Type B pancreatic cell (in vitro differentiated cells): ENCODE results near the gene PLCB1. TPM values are rescaled to one million over a fixed set of nuclear protein-coding genes. Genes with fewer than 3 reads are reported as not detected.

ENCODE experiments used
- DNase-seq: peaks from one replicate; pipeline ENCODE4 v3.0.0; 2021; ENCODE audit warnings: mixed read lengths; ENCODE audit not compliant: unreplicated experiment; ENCODE audit errors: extremely low spot score
- H3K27ac Mint-ChIP-seq: 2 replicates; pipeline ENCODE4 v1.8.0; 2021; ENCODE audit warnings: mild to moderate bottlenecking, mixed read lengths
- H3K27me3 Mint-ChIP-seq: 2 replicates; pipeline ENCODE4 v1.8.0; 2021; ENCODE audit warnings: mixed read lengths
- H3K36me3 Mint-ChIP-seq: 2 replicates; pipeline ENCODE4 v1.8.0; 2021; ENCODE audit warnings: mixed read lengths
- H3K4me1 Mint-ChIP-seq: one replicate; pipeline ENCODE4 v1.8.0; 2021; ENCODE audit warnings: mixed read lengths; ENCODE audit not compliant: unreplicated experiment
- H3K4me3 Mint-ChIP-seq: 2 replicates; pipeline ENCODE4 v1.8.0; 2021; ENCODE audit warnings: mild to moderate bottlenecking, mixed read lengths
- H3K9me3 Mint-ChIP-seq: 2 replicates; pipeline ENCODE4 v1.8.0; 2021; ENCODE audit warnings: mixed read lengths
- CTCF ChIP-seq: fragments of 200-600 bp; sonication (generic); conservative IDR thresholded peaks from 2 replicates; pipeline ENCODE4 v1.5.0; 2021; ENCODE audit warnings: antibody characterized with exemption, mild to moderate bottlenecking
- total RNA-seq: library from RNA; stranded (reverse); gene quantifications from 2 replicates; pipeline ENCODE4 v1.2.1, GENCODE V29; 2021; ENCODE audit warnings: low replicate concordance

PLCB1 gene
- total RNA-seq, 1 donor from 2014 or later, result 17.9 TPM

DNA sequence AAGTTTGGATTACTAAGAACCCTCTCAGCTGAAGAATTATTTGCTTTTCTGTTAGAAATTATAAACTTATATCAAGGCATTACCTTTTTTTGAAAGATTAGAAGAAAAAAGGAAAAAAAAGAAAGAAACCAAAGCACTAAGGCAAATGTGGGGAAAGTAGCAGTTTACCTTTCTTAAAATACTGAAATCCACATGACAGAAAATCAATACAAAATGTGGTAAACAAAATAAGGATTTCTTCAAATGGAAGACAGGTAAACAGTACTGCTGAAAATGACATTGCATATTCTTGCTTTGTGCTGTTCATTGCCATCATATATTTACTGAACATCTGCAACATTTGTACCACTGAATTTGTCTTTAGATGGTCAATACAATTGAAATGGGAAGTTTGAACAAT, 525.6 kb downstream of the PLCB1 start:
- Mint-ChIP-seq H3K27ac (no peak overlapping the region), H3K36me3 (peaks cover 4% of the 10 kb centered on the region), H3K9me3 (no peaks in the 10 kb centered on the region), H3K27me3 (no peaks in the 10 kb centered on the region), H3K4me1 (peaks cover 7% of the 10 kb centered on the region), H3K4me3 (no peak overlapping the region)
- TF ChIP-seq CTCF, result no peak
- no peak for DNase-seq

DNA sequence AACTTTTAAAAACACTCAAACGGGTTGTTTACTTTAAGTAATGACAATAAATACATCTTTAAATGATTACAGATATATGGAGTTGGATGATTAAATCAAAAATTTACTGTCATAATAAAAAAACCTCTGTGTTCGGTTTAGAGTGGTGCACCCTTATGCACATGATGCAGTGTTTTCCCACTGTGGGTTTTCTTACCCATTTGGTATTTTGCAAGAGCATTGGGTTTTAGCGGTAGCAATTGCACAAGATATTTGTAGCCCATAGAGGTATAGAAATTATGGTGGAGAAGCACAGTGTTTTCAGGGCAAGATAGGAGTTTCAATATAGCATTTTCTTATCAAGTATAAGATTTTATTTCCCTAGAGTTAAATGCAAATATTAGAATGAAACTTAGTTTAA, 526.0 kb downstream of the PLCB1 start:
- Mint-ChIP-seq H3K9me3 (no peaks in the 10 kb centered on the region), H3K36me3 (peaks cover 4% of the 10 kb centered on the region), H3K4me1 (peaks cover 7% of the 10 kb centered on the region), H3K27ac (no peak overlapping the region), H3K4me3 (no peak overlapping the region), H3K27me3 (no peaks in the 10 kb centered on the region)
- no peak for DNase-seq
- no peak for TF ChIP-seq CTCF

DNA sequence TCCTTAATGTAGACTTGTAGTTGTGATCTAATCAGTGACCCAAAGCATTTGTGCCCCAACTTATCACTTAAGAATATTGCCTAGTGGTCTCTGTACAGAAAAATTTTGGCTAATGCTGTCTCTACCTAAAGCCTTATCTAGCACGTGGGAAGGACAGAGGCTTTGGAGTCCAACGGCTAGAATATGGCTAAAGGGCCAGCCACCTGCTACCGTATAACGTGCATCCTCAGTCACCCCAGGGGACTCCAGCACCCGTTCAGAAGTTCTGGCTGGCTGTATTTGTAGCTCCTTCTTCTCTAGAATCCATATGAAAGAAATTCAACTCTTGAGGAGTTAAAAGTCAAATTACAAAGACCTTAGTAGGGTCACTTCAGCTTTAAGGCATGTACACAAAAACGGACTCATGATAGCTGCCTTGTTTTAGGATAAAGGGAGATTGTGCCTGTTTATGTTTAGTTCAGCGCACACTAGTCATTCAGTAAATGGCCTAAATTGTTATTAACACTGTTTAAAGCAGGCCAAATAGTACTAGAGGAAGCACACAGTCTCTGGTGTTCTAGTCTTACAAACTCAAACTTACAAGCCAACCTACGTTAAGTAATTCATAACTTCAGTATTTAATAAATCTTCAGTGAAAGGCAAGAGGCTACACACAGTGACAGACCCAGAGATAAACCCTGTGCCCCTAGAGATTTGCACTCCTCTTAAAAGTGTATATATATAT, 529.3 kb downstream of the PLCB1 start:
- no peak for DNase-seq
- Mint-ChIP-seq H3K4me3 (no peak overlapping the region), H3K27ac (no peak overlapping the region)

GRCh38 chr20:8662433-8662954, 530.4 kb downstream of the PLCB1 start:
- DNase-seq, result no peak
- H3K9me3 Mint-ChIP-seq, result no peaks in the 10 kb centered on the region
- peaks cover 4% of the 10 kb centered on the region for H3K36me3 Mint-ChIP-seq
- H3K27ac Mint-ChIP-seq, result no peak overlapping the region
- H3K4me3 Mint-ChIP-seq, result no peak overlapping the region
- H3K4me1 Mint-ChIP-seq, result no peaks in the 10 kb centered on the region
- no peak for TF ChIP-seq CTCF
- no peaks in the 10 kb centered on the region for H3K27me3 Mint-ChIP-seq

More for the DNA sequence above, 529.3 kb downstream of the PLCB1 start:
- TF ChIP-seq CTCF, result no peak
- H3K27me3 Mint-ChIP-seq, result no peaks in the 10 kb centered on the region
- H3K9me3 Mint-ChIP-seq, result no peaks in the 10 kb centered on the region
- peaks cover 4% of the 10 kb centered on the region for H3K4me1 Mint-ChIP-seq
- H3K36me3 Mint-ChIP-seq, result peaks cover 4% of the 10 kb centered on the region

DNA sequence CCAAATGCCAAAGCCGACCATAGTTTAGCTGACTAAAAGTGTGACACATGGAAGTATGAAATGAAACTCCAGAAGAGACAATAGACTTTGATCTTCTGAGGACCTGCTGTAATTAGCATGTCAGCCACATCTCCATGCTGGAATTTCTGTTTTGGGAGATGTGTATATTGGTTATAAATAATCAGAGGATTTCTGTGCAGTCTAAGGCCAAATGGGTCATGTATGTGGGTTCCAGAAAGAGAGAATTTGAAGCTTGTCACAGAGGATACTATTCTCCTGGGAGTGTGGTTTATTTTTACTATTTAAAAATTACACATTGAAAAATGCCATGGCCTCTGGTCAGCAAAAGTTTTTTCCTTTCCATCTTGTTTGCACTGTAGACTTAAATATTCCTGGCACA, 531.4 kb downstream of the PLCB1 start:
- no peak overlapping the region for H3K4me3 Mint-ChIP-seq
- H3K27me3 Mint-ChIP-seq, result no peaks in the 10 kb centered on the region
- no peak for TF ChIP-seq CTCF
- peaks cover 4% of the 10 kb centered on the region for H3K36me3 Mint-ChIP-seq
- H3K9me3 Mint-ChIP-seq, result no peaks in the 10 kb centered on the region
- no peak for DNase-seq
- H3K4me1 Mint-ChIP-seq, result no peaks in the 10 kb centered on the region
- no peak overlapping the region for H3K27ac Mint-ChIP-seq
